ENCODE data around the gene CLDND2. TPM values are rescaled to one million over a fixed set of nuclear protein-coding genes. Genes with fewer than 3 reads are reported as not detected.

Gene CLDND2, protein sequence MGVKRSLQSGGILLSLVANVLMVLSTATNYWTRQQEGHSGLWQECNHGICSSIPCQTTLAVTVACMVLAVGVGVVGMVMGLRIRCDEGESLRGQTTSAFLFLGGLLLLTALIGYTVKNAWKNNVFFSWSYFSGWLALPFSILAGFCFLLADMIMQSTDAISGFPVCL
- total RNA-seq = not detected in 2 replicates

DNA sequence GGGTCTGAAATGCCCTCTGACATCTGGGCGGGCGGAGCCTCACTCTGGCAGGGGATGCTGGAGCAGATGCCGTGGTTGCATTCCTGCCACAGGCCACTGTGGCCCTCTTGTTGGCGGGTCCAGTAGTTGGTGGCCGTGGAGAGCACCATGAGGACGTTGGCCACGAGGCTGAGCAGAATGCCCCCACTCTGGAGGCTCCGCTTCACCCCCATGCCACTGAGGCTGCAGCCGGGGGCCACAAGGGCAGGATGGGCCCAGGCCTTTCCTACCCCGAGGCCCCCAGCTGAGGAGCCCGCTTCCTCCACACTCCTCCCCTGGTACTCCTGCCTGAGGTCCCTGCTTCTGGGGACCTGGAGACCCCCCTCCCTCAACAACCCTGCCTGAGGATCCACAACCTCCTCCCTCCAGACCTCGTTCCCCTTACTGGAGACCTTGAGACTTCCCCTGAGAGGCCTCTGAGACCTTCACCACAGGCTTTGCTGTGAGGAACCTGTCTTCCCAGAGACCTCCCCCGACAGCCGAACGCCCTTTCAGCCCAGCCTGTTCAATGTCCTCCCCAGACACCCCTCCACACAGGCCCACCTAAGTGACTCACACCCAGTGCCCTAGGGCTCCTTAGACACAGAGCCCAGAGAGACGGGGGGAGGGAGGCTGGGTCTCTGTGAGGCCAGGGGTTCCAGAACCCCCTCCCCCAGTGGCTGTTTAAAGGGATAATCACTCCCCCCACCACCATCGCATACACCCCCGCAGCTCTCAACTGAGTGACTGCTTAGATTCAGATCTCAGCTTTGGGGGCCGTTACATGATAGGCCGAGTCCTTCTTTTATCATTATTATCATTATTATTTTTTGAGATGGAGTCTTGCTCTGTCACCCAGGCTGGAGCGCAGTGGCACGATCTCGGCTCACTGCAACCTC lies at the start of gene CLDND2:
CLDND2 (minus strand) TSS at position 638 of the 917 bp plus-strand sequence; CDS start at position 212, 426 bp downstream.

DNA sequence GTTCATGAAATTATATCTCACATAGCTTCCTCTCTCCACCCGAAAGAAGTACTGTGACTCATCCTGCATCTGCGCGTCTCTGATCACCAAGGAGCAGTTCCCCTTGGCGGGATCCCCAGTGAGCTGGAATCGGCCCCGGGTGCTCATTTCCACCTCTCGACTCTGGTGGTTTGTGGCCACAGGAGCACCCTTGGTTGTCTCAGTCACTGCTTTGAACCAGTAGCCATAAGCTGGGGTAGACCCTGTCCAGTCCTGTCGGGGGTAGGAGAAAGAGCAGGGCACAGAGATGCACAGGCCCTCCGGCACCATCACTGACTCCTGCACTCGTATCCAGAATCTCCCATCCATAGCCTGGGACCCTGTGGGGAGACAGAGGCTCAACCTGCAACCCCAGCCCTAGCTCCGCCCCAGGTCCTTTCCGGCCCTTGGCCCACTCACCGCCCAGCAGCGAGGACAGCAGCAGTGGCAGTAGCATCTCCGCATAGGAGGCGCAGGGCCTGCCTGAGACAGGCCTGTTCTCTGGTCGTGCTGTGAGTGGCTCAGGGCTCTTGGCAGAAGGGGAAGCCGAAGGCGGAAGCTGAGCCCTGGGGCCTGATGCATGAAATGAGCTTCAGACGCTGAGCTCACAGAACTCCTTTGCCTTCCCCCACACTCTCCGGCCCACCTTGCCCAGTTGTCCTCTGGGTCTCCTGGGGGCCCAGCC lies 48.5 kb upstream of the CLDND2 start, which contains the start of gene SIGLEC10:
SIGLEC10 (minus strand) TSS at position 536 of the 703 bp plus-strand sequence; CDS start at position 475, 61 bp downstream.

DNA sequence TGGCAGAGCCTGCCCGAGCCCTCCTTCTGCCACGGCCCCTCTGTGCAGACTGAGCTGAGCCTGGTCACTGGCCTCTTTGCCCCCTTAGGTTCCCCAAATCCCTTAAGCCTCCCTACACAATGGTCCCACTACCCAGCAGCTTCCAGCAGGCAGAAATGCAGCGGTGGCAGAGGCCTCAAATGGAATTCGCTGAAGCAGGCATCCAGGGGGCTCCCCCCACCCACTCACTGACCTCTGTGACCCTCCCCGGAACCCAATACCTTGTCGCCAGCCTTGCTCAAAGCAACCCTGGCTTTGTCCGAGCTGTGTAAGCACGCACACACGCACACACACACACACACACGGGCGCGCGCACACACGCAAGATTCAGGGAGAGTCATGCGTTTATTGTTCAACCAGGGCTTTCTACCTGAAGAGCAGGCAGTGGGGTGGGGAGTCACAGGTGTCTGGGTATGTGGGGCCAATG lies 19.2 kb upstream of the CLDND2 start, which contains the start of gene LIM2:
LIM2 (minus strand) TSS at position 51 of the 466 bp plus-strand sequence. CDS start 531 bp downstream, outside the sequence.

DNA sequence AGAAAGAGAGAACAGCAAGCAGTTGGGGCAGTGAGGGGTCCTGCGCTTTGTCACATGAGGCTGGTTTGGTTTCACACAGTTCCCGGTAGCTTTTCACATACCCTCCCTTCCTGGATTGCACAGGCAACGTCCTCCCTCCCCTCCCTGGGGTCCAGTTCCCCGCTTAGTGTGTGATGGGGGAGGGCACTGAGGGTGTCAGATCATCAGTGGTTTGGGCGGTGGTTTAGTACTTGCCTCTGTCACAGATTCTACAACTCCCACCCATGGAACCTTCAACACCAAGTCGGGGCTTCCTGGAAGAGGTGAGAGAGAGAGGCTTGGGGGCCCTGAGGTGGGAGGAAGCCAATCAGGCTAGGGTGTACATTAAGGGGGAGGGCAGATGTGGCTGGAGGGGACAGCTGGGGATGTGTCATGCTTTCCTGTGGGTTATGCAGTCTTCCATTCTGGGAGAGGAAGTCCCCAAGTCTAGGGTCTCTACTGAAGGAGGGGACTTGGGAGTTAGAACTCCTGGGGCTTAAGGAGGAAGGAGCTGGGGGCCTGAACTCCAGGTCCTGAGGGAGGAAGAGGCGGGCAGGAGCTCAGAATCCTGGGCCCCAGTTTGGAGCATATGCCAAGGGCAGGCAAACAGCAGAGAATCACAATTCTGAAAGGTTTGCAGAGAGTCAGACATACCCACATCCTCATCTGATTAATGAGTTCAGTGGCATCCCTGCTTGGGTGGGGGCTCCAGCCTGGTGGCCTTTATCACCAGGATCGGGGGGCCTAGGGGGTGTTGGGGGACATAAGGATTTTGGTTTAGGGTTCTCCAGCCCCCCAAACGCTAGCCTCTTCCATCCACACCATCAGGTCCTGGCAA lies 4.1 kb upstream of the CLDND2 start, which contains the start of gene NKG7:
NKG7 (minus strand) TSS at position 6 of the 856 bp plus-strand sequence. CDS start 119 bp downstream, outside the sequence.

DNA sequence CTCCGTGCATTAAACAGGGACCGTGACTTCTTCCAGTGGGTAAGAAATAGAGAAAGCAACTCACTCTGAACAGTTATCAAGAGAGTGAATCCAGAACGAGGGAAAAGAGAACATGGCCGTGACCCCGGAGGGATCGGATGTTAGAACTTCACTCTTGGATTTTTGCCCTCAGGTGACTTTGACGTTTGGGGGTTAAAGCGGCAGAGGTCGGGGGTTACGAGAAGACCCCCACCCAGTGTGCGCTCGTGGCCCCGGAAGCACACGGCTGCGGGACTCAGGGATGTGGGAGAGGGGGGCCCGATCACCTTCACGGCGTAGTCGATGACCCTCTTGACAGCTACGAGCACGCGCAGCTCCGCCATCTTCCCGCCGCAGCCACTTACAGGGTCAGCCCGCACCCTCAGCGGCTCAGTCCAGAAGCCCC lies 2.8 kb downstream of the CLDND2 start, which contains the start of gene ETFB:
ETFB (minus strand) TSS at position 424 of the 424 bp plus-strand sequence; CDS start at position 362, 62 bp downstream.

DNA sequence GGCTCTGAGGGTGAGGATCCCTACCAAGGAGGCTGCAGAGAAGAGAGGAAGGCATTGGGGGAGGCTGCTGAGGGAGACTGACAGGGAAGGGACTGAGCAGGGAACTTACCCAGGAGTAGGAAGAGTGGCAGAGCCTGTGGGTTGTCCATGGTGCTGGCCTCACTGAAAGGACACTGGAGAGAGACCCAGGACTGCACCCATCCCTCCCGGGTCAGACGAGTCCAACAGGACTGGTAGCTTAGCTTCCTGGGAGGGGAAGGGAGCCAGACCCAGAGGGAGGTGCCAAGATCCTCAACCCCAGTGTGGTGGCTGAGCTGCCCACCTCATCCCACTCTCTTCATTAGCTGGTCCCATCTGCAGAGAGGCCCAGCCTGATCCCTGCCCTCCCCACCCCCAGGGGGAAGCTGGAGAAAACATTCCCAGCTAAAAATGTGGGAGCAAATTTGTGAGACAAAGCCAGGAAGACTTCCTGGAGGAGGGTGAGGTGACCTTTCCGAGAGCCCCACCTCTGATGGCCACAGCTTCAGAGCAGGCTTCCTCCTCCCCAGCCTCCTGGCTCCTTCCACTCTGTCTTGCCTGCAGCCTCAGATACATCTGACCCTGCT lies 26.7 kb downstream of the CLDND2 start, which contains the start of gene VSIG10L:
VSIG10L (minus strand) TSS at position 164 of the 605 bp plus-strand sequence; CDS start at position 149, 15 bp downstream.

Other genes with a start within 250 kb of the CLDND2 start
- gene SIGLEC9, start 244.1 kb downstream of the CLDND2 start, total RNA-seq = 0.06 TPM in 1 of 2 replicates, not detected in the other
- not detected in 2 replicates for gene SIGLEC7, start 226.7 kb downstream of the CLDND2 start, total RNA-seq
- gene CD33, start 143.9 kb downstream of the CLDND2 start, total RNA-seq = not detected in 2 replicates
- not detected in 2 replicates for gene SIGLECL1, start 117.9 kb downstream of the CLDND2 start, total RNA-seq
- gene IGLON5, start 57.4 kb downstream of the CLDND2 start, total RNA-seq = not detected in 2 replicates
- gene VSIG10L, start 26.9 kb downstream of the CLDND2 start, total RNA-seq = under 0.01 and 0.06 TPM in 2 replicates
- 77.5 and 117 TPM in 2 replicates for gene ETFB, start 2.6 kb downstream of the CLDND2 start, total RNA-seq
- not detected in 2 replicates for gene NKG7, start 3.7 kb upstream of the CLDND2 start, total RNA-seq
- gene LIM2, start 19.0 kb upstream of the CLDND2 start, total RNA-seq = not detected in 2 replicates
- gene C19orf84, start 21.6 kb upstream of the CLDND2 start, total RNA-seq = not detected in 2 replicates
- gene SIGLEC10, start 48.6 kb upstream of the CLDND2 start, total RNA-seq = not detected in 2 replicates
- gene SIGLEC8, start 89.5 kb upstream of the CLDND2 start, total RNA-seq = not detected in 2 replicates
- gene CEACAM18, start 109.5 kb upstream of the CLDND2 start, total RNA-seq = not detected in 2 replicates
- not detected in 2 replicates for gene SIGLEC12, start 132.8 kb upstream of the CLDND2 start, total RNA-seq
- gene SIGLEC6, start 162.7 kb upstream of the CLDND2 start, total RNA-seq = not detected in 2 replicates
- gene ZNF175, start 202.3 kb upstream of the CLDND2 start, total RNA-seq = 2.6 and 7.4 TPM in 2 replicates

Data from bladder microvascular endothelial cell (primary cell).